ENCODE measurements around the gene ZNF90.
"Not testable (repeated sequence)": the region's sequence is repeated elsewhere in the genome, so short reads cannot be mapped to it uniquely, and the experiment has no call there.

The ZNF90 gene

GRCh38 chr19:20107301-20107700 is 29.5 kb downstream of the ZNF90 start:
- no peak for DNase-seq

DNA sequence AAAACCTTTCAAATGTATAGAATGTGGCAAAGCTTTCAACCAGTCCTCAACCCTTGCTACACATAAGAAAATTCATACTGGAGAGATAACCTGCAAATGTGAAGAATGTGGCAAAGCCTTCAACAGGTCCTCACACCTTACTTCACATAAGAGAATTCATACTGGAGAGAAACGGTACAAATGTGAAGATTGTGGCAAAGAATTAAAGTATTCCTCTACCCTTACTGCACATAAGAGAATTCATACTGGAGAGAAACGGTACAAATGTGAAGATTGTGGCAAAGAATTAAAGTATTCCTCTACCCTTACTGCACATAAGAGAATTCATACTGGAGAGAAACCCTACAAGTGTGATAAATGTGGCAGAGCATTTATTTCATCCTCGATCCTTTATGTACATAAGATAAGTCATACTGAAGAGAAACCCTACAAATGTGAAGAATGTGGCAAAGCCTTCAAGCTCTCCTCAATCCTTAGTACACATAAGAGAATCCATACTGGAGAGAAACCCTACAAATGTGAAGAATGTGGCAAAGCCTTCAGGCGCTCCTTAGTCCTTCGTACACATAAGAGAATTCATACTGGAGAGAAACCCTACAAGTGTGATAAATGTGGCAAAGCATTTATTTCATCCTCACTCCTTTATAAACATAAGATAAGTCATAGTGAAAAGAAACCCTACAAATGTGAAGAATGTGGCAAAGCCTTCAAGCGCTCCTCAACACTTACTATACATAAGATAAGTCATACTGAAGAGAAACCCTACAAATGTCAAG is 40.5 kb downstream of the ZNF90 start:
- DNase-seq: not testable (repeated sequence)

DNA sequence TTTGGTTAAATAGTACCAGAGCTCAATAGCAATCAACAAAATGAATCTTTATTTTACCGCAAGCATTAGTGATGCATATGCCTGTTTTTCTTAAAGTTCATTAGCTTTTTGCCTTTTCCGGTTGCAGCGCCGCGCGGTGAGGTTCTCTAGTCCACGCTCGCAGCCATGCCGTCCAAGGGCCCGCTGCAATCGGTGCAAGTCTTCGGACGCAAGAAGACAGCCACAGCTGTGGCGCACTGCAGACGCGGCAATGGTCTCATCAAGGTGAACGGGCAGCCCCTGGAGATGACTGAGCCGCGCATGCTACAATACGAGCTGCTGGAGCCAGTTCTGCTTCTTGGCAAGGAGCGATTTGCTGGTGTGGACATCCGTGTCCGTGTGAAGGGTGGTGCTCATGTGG is 47.1 kb downstream of the ZNF90 start:
- DNase-seq: no peak

DNA sequence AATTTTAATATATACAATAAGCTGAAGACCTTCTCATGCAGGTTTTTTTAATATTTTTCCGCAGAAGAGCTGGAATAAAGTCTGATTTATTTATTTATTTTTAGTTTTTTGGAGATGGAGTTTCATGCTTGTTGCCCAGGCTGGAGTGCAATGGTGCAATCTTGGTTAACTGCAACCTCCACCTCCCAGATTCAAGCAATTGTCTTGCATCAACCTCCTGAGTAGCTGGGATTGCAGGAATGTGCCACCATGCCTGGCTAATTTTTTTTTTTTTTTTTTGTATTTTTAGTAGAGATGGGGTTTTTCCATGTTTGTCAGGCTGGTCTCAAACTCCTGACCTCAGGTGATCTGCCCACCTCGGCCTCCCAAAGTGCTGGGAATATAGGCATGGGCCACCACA is 55.1 kb downstream of the ZNF90 start:
- DNase-seq: not testable (repeated sequence)

DNA sequence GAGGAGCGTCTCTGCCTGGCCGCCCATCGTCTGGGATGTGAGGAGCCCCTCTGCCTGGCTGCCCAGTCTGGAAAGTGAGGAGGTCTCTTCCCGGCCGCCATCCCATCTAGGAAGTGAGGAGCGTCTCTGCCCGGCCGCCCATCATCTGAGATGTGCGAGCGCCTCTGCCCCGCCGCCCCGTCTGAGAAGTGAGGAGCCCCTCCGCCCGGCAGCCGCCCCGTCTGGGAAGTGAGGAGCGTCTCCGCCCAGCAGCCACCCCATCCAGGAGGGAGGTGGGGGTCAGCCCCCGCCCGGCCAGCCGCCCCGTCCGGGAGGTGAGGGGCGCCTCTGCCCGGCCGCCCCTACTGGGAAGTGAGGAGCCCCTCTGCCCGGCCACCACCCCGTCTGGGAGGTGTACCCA is 59.9 kb downstream of the ZNF90 start:
- DNase-seq: not testable (repeated sequence)

- DNase-seq: no peak
Measured at GRCh38 chr19:20151617-20152145, 73.9 kb downstream of the ZNF90 start.

DNA sequence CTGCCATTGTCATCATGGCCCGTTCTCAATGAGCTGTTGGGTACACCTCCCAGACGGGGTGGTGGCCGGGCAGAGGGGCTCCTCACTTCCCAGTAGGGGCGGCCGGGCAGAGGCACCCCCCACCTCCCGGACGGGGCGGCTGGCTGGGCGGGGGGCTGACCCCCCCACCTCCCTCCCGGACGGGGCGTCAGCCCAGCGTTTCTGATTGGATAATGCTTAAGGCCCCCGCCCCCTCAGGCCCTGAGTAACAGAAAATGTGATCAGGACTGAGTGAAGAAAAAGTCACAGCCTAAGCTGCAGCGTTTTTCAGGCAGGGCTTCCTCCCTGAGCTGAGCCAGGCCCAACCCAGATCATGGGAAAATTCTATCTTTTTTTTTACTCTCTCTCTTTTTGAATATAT is 74.7 kb downstream of the ZNF90 start:
- DNase-seq: not testable (repeated sequence)

GRCh38 chr19:20153281-20153680 is 75.5 kb downstream of the ZNF90 start:
- DNase-seq: no peak

GRCh38 chr19:20154636-20155035 is 76.8 kb downstream of the ZNF90 start:
- DNase-seq: no peak

DNA sequence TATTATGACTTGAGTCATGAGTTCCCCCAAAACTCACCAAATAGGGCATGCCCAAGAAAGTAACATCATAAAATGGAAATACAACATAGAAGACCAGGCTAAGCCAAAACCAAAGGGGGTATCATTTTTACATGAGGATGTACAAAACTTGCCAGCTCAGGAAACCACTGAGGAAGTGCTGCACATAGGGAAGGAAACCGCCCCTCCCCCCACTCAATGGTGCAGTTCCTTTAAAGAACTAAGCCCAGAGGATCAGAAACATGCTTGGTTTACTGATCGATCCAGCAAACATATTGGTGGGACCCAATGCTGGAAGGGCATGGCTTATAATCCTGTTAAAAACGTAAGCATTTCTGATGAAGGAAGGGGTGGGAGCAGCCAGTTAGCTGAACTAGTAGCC is 85.0 kb downstream of the ZNF90 start:
- no peak for DNase-seq

- no peak for DNase-seq
Measured at GRCh38 chr19:20164456-20164855, 86.7 kb downstream of the ZNF90 start.

DNA sequence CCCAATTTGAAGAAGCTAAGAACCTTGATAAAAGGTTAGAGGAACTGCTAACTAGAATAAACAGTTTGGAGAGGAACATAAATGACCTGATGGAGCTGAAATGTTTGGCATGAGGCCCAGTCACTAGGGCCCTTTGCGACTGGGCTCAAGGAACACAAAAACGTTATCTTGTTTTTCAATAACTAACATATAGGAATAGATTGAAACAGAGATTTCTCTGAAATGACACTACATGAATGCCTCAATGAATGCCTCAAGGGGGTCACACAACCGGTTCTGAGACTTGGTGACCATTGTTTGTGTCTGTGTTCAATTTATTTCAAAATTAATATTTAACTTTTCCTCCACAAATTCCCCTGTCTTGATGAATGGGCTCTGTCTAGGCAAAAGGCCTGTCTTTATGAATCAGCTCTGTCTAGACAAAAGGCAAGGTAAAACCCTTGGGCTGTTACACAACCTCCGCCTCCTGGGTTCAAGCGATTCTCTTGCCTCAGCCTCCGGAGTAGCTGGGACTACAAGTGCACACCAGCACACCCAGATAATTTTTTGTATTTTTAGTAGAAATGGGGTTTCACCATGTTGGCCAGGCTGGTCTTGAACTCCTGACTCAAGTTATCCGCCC is 88.3 kb downstream of the ZNF90 start:
- DNase-seq: no peak

- peak; percentile 67 for DNase-seq
Measured at GRCh38 chr19:20167020-20167644, 89.3 kb downstream of the ZNF90 start, which contains the start of gene ZNF486. ZNF486 (plus strand) TSS chr19:20167214; CDS start chr19:20167331, 117 bp downstream.

DNA sequence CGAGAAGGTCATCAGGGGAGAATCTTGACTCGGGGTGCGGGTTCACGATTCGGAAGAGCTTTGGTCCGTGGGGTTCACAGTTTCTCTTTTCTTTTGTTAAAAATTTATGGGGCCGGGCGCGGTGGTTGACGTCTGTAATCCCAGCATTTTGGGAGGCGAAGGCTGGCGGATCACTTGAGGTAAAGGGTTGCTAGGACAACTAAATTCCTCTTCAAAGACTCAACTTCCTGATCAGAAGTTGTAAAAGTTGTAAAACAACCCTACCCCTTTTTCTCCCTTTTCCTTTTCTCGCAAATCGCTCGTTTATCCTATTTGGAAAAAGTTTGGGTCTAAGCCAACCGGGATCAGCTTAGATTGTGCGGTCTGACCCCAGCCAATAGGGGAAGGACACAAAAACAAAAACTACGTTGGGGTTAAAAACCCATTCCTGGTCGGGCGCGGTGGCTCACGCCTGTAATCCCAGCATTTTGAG is 89.9 kb downstream of the ZNF90 start:
- DNase-seq: no peak

Data from NCI-H2227 treated with DMSO at 0.1 percent for 48 hours (cell line).